HG02678 (cell line): ENCODE measurements around the gene CXCL8.
"Not testable (repeated sequence)": the region's sequence is repeated elsewhere in the genome, so short reads cannot be mapped to it uniquely, and the experiment has no call there.

ENCODE experiments used
- ATAC-seq: cut with Tn5 transposase; IDR thresholded peaks from one replicate; pipeline ENCODE4 v1.9.1; 2021; ENCODE audit warnings: mild to moderate bottlenecking, moderate library complexity; ENCODE audit not compliant: unreplicated experiment

Gene CXCL8

DNA sequence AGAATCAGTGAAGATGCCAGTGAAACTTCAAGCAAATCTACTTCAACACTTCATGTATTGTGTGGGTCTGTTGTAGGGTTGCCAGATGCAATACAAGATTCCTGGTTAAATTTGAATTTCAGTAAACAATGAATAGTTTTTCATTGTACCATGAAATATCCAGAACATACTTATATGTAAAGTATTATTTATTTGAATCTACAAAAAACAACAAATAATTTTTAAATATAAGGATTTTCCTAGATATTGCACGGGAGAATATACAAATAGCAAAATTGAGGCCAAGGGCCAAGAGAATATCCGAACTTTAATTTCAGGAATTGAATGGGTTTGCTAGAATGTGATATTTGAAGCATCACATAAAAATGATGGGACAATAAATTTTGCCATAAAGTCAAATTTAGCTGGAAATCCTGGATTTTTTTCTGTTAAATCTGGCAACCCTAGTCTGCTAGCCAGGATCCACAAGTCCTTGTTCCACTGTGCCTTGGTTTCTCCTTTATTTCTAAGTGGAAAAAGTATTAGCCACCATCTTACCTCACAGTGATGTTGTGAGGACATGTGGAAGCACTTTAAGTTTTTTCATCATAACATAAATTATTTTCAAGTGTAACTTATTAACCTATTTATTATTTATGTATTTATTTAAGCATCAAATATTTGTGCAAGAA, 2.3 kb downstream of the CXCL8 start:
- ATAC-seq = no peak

DNA sequence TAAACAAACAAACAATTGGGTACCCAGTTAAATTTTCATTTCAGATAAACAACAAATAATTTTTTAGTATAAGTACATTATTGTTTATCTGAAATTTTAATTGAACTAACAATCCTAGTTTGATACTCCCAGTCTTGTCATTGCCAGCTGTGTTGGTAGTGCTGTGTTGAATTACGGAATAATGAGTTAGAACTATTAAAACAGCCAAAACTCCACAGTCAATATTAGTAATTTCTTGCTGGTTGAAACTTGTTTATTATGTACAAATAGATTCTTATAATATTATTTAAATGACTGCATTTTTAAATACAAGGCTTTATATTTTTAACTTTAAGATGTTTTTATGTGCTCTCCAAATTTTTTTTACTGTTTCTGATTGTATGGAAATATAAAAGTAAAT, 2.9 kb downstream of the CXCL8 start:
- ATAC-seq = no peak

DNA sequence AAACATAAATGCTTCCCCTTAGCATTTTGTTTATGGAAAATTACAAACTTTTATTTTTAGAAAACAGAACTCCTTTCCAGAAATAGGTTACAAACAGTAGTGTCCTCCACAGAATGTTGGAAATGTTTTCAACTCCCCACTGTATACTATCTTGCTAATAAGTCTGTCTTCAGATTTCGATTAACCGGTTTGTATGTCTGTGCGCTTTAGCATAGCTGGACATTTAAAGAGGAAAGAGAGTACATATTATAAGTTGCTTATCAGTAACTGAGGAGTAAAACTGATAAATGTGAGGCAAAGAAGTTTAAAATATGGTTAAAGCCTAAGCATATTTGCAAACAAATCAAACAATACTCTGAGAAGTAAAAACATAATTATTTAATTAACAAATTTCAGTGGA, 3.4 kb downstream of the CXCL8 start:
- ATAC-seq = no peak

DNA sequence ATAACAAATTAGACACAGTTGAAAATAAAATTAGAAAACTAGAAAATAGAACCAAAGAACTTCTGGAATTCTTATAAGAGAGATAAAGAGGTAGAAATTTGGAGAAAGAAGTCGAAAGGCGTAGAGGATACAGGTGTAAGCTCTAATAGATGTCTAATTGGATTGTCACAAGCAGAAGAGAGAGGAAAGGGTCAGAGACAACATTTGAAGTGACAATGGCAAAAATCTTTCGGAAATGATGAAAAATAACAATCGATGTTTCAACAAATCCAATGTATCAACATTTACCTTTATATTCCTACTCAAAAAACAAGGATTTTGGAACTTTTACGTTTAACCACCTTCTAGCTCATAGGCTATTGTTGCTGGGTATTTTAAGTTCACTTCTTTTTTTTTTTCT, 3.8 kb downstream of the CXCL8 start:
- no peak for ATAC-seq

DNA sequence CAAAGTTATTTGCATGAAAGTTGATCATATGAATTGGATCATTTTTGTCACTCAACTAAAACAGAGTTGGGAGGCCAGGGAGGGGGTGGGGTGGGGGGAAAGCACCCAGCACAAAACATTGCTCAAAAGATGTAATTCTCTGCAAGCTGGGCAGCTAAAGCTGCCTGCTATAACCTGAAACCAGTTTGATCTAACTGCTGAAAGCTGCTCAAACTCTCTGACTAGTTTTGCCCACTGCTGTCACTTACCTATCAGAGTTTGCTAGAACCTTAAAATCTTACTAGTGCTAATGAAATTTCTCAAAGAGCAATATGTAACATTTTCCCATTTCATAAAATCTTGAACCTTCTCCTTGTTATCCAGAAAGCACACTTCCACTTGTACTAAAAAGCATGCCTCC, 10.4 kb downstream of the CXCL8 start:
- peak; percentile 25 for ATAC-seq

DNA sequence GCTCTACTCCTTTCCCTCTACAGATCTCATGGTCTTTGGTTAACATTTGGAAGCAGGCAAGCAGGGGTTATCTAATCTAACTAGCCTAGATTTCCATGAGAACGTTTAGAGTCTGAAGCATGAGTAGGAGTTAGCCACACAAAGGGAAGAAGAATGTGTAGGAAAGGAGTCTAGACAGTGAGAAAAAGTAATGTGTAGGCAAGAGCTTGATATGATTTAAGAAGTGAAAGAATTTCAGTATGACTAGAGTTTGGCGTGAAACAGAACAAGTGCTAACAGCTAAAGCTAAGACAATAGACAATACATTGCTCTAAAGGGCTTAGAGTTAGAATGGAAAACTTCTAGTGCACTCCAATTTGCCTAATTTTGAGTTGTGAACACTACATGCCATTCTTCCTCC, 10.8 kb downstream of the CXCL8 start:
- ATAC-seq = peak; percentile 76

DNA sequence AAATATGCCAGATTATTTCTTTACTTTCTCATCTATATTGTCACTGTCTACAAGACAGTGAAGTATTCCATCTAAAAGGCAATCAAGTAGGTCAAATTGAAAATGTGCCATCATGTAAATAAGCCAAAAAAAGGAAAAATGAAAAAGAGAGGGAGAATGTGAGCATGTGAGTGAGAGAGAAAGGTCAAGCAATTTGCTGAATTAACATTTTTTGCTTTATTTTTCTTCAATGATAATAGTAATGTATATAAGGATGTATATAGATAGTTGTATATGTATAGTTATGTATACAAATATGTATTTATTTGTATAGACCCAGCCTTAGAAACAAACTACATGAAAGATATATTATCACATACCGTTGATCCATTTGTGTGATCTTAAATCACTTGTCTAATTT, 11.5 kb downstream of the CXCL8 start:
- no peak for ATAC-seq

DNA sequence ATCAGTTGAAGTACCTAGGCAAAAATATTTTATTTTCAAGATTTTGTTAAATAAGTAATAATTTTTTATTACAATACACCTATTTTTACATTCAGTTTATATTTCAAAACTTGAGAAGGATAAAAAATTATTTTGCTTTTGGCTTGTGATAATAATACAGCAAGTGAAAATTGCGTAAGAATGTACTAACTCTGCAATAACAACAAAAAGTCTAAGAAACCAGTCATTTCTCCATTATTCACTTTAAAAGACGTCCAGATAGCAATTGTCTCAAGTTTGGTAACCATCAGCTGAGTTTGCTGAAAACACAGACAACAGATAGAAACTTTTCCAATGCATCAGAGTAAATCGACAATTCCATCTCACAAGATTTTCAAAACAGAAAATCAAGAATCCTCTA, 12.1 kb downstream of the CXCL8 start:
- ATAC-seq = no peak

DNA sequence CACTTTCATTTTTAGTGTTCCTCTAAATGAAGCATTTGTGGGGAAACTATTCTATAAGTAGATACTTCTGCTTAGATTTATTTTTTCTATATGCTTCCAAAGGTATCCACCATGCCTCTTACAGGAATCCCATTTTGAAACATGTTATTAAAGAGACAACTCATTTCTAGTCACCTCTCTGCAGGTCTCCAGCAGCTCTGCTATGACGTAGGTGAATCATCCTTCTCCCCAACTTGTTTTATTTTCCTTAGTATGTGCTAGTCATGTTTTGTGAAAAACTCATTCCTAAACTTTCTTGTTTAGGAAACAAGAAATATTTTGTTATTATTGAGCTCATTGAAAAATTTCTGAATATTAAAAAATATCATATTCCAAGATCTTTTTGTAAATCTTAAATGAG, 12.8 kb downstream of the CXCL8 start:
- ATAC-seq = no peak

DNA sequence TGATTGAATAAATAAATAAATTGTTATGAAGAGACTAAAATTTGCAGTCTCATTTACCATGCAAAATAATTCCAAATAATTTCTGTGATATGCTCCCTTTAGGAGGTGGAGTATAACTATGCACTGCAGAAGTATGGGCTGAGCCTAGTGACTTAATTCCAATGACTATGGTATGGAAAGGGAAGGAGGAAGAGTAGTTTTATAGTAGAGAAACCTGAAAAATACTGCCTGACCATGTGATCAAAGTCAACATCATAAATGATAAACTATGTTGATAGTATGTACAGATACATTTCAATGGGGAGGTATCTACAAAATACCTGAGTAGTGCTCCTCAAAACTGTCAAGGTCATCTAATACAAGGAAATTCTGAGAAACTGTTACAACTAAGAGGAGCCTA, 14.6 kb downstream of the CXCL8 start:
- ATAC-seq = no peak

DNA sequence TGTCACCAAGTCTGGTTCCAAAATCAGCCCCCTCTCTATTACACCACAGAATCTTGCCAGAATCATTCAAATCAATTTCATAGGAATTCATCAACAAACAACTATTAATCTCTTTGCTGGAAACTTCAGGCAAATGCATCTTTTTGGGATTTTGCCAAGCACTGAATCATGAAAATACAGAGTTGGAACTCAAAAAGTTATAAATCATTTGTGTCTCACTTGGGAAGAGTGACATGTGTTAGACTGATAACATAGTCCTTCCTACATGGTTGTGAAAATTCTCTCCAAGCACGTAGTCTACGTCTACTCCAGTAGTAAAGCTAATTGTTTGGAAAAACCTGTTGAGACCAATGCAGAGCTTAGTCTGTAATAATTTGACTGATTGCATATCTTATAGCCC, 19.0 kb downstream of the CXCL8 start:
- no peak for ATAC-seq

DNA sequence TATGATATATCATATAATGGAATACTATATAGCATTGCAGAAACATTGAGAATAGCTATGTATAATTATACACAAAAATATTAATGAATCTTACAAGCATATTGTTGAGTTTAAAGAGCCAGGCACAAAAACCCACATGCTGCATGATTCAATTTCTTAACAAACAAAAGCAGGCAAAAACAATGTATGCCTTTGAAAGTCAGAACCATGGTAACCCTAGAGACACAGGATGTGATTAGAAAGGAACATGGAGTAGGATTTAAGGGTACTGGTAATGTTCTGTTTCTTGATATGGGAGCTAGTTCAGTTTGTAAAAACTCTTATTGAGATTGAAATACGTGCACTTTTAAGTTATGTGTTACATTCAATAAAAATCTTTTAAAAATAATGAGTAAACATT, 21.5 kb downstream of the CXCL8 start:
- no peak for ATAC-seq

DNA sequence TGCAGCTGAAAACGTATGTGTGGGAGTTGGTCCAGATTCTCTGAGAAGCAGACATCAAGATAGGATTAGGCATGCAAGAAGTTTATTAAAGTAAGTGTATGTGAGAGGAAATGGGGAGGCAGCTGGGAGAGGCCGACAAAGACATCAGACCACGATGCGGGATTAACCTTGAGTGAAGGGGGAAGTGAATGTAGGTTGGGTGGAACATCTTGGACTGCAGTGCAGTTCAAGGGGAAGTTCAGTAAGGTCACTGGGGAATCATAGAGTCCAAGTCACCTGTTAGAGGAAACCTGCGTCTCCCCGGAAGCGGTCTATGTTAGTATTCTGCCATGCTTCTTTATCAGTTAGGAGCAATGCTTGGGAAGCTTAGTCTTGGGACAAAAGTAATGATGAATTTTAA, 22.0 kb downstream of the CXCL8 start:
- ATAC-seq = peak; percentile 84

DNA sequence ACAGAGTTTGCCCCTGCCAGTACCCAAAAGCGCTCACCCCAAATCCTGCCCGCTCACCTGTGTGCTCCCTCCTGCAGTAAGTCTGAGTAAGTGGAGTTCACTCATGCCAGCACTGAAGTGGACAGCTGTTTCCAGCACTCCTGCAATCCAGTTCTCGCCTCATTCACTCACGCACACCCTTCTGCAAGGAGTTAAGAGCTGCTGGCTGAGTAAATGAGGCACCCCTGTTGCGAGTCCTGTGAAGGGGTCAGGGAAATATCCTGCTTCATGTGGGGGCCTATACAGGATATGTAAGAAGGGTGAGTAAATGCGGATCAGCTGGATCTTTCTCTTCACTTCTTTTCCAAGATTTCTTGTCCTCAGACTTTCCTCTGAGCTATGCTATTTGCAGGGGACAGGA, 23.5 kb downstream of the CXCL8 start:
- ATAC-seq = no peak

DNA sequence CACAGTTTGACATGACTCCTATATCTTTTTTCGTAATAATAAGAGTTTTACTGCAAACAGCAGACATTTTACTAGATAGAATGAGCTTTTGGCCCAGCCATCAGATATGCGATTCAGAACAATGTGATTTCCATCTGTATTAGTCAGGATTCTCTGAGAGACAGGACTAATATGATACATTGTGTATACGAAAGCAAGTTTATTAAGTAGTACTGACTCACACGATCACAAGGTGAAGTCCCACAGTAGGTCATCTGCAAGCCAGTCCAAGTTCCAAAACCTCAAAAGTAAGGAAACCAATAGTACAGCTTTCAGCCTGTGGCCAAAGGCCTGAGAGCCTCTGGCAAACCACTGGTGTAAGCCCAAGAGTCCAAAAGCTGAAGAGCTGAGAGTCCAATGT, 24.1 kb downstream of the CXCL8 start:
- ATAC-seq = no peak

DNA sequence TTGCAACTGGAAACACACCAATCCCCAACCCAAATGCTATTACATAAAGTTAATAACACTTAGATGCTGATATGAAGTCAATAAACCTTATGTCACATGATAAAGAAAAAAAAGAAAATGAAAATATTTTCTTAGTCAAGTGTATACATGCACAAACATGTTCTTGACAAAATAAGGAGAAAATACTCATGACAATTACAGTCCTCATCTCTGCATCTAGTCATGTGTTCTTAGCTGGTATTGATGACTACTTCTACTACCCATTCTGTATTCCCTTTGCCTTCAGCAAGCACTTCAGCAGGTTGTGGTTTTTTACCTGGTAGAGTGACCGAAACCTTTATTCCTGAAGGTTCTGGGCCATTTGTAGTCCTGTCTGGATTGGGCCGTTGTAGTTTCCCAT, 24.9 kb downstream of the CXCL8 start:
- no peak for ATAC-seq

DNA sequence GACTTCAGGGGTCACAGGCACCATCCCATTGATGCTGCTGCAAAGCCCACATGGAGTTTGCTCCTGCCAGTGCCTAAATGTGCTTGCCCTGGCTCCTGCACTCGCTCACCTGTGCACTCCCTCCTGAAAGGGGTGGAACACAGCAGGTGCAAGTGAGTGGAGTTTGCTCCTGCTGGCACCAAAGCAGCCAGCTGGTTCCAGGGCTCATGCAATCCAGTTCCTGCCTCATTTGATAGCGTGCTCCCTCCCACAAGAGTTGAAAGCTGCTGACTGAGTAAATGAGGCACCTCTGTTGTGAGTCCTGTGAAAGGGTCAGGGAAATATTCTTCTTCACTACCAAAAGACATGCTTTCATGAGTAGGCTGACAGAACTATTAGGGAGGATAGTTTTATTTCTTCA, 30.5 kb downstream of the CXCL8 start:
- no peak for ATAC-seq

DNA sequence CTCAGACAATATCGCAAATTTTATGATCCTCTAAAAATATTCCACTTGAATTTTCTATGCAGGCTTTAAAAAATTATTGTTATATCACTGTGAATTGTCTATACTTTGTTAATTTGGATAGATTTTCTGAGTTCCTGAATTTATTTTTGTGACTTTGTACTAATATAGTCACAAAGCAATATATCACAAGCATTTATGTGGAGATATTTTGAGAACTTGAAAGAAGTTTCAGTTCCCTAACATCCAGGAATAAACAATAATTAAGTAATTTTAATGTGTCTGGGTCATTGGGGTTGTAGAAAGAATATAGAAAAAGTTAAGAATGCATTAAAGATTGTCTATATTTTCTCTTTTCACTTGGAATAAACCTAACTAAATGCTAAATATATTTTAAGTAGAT, 32.0 kb downstream of the CXCL8 start:
- ATAC-seq = no peak

DNA sequence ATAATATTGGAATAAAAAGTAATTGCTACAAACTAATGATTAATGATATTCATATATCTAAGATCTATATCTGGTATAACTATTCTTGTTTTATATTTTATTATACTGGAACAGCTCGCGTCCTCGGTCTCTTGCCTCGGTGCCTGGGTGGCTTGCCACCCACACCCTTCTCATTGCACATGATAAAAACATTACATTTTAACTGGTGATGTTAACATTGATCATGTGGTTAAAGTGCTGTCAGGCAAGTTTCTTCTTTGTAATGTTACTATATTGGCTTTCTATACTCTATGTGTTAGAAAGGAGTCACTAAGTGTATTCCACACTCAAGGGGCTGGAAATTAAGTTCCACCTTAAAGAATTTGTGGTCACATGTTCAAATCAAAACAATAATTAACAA, 34.0 kb downstream of the CXCL8 start:
- not testable (repeated sequence) for ATAC-seq

DNA sequence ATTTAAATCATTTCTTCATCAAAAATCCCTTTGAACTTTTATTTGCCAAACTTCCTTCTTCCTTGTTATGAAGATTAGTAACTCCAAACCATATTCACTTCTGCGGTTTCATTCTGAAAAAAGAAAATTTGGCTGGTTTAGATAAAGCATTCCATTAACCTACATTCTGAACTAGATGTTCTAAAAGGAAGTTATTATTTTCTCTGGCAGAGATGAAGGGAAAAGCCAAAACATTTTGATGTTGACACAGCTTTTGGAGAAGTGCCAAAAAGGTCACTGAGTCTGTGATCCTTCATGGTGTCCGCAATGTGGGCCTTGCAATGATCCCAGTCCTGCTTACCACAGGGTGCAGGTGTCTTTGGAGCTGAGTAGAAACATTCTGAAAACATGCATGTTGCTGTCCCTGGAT, 36.0 kb downstream of the CXCL8 start:
- ATAC-seq = no peak

DNA sequence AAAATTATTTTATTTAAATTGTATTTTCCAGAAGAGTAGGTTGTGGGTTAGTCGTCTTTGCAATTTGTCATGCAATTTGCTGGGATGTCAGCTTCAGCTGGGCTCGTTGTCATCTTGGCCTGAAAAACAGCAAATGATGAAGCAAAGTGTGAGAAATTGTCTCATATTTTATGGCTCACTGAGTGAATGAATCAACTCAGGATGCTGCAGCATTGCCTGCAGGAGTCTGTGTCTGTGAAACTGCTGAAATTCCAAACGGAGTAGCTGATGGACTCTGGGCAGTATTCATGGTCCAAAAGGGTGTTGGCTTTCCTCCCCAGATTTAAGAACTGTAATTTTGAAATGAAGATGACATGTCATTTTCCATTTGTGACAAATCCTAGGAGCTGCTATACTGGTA, 37.2 kb downstream of the CXCL8 start:
- ATAC-seq = no peak

DNA sequence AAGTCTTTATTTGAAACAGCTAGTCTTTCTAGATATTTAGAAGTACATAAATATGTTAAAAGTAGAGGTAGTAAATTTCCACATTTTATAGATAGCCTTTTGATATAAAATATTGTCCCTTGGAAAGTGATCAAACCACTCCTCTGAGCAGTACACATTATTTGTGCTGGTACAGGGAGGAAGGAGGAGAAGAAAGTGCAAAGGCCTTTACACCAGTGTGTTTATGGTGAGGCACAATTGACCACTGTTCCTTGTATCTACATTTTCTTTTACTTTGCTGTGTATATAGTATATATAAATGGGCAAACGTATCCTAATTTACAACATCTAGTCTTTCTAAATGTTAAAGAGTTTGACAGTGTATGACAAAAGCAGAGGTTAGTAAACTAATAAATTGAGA, 39.9 kb downstream of the CXCL8 start:
- no peak for ATAC-seq

DNA sequence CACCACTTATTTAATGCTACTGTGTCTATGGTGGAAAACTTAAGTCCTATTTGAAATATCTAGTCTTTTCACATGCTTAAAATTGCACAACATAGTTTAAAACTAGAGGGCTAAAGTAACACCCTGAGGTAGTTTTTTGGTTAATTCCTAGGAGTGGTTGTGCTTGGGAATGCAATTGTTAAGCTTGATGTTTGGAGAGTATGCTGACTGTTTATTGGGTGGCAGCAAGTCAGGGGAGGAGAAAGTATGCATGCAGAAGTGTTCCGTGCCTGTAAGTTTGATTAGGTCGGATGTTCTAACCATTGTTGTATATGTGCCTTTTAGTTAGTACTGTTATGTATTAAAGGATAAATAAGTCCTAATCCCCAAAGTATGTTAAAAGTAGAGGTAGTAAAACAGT, 40.5 kb downstream of the CXCL8 start:
- ATAC-seq = no peak

DNA sequence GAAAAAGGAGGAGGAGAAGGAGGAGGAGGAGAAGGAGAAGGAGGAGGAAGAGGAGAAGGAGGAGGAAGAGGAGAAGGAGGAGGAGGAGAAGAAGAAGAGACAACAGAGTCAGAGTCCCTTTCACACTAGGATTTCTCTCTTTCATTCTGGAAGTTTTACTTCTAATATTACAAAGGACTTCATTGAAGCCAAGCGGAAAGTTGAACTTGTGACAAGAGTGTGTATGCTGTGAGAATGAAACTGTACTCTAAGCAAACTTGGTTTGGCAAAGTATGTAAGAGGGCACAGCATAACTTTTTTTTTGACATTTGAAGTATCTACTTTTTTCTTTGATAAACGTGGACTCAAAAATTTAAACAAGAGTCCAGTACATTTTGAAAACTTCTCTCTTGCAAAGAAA, 48.0 kb downstream of the CXCL8 start:
- ATAC-seq = no peak
